Brain pericyte (primary cell): ENCODE results near the gene SPTB.

Experiments
- DNase-seq: peaks from one replicate; pipeline ENCODE4 v3.0.0-alpha.2; 2012; ENCODE audit warnings: low read depth, low spot score

SPTB gene

GRCh38 chr14:64885559-64885958, 5.9 kb upstream of the SPTB start:
- DNase-seq: no peak

- DNase-seq: no peak
These were observed 764 bp upstream of the SPTB start for GRCh38 chr14:64880221-64881121.

GRCh38 chr14:64878837-64879634, 671 bp downstream of the SPTB start:
- no peak for DNase-seq

- no peak for DNase-seq
These were observed 1.9 kb downstream of the SPTB start for GRCh38 chr14:64877846-64878245.

GRCh38 chr14:64875350-64875749, 4.4 kb downstream of the SPTB start:
- no peak for DNase-seq

GRCh38 chr14:64873506-64874219, 6.0 kb downstream of the SPTB start:
- no peak for DNase-seq

GRCh38 chr14:64871344-64871743, 8.4 kb downstream of the SPTB start:
- DNase-seq: no peak

GRCh38 chr14:64870160-64870559, 9.5 kb downstream of the SPTB start:
- DNase-seq: no peak

GRCh38 chr14:64868841-64869240, 10.9 kb downstream of the SPTB start:
- no peak for DNase-seq

- DNase-seq: no peak
These were observed 11.3 kb downstream of the SPTB start for GRCh38 chr14:64868379-64868778.

GRCh38 chr14:64867182-64867581, 12.5 kb downstream of the SPTB start:
- no peak for DNase-seq

- no peak for DNase-seq
These were observed 13.7 kb downstream of the SPTB start for GRCh38 chr14:64865992-64866391.

GRCh38 chr14:64865109-64865508, 14.6 kb downstream of the SPTB start:
- DNase-seq: no peak

GRCh38 chr14:64864258-64864657, 15.4 kb downstream of the SPTB start:
- no peak for DNase-seq

GRCh38 chr14:64861916-64862315, 17.8 kb downstream of the SPTB start:
- DNase-seq: no peak

- DNase-seq: no peak
These were observed 19.7 kb downstream of the SPTB start for GRCh38 chr14:64860039-64860438.

- no peak for DNase-seq
These were observed 21.5 kb downstream of the SPTB start for GRCh38 chr14:64857979-64858744.

GRCh38 chr14:64856529-64857445, 22.9 kb downstream of the SPTB start:
- no peak for DNase-seq

GRCh38 chr14:64855721-64856528, 23.8 kb downstream of the SPTB start:
- no peak for DNase-seq
